ENCODE results near the gene P2RX5.

DNA sequence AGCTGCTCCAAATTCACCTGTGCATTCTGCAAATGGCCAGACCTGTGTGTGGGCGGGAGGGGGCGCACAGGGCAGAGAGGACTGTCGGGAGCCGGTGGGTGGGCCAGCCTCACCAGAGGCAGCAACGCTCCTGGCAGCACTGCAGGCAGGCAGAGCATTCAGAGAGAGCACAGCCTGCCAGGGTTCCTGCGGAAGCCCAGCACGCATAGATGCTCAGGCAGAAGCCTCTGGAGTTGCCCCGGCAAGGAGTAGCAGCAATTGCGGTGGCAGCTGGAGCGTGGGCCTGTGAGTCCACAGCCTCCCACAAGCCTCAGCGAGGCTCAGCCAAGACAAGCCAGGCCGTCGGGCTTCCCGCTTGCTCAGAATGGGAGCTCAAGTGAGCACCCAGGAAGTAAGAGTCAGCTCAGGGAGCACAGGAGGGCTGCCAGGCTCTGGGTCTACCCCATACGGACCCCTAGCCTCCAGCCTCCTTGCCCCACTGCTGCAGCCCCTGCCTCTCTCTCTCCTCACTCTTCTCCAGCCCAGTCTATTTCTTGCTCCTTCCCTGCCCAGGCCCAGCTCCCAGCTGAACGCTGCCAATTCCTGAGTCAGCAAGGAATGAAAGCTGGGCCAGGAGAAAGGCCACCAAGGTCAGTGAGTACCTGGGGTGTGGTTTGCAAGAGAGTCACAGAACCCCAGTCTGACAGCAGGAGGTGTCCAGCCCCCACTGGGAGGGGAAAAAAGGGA, 17.7 kb downstream of the P2RX5 start:
- no peak for TF ChIP-seq ZFX (IDR thresholded peaks at IDR 0.05; ENCODE audit: borderline replicate concordance)
- TF ChIP-seq CTCF (IDR thresholded peaks at IDR 0.05) = no peak
